Tibial nerve (tissue), 4 donors: Measurements from ENCODE around the gene LHPP. TPM values are rescaled to one million over a fixed set of nuclear protein-coding genes. Genes with fewer than 3 reads are reported as not detected.
"Not testable (repeated sequence)": the region's sequence is repeated elsewhere in the genome, so short reads cannot be mapped to it uniquely, and the experiment has no call there.

Experiments used
- DNase-seq, 2 donors: peaks; one replicate each; pipeline ENCODE4 v3.0.0-alpha.2; 2019; ENCODE audit warnings: low spot score in 2 of 2
- H3K27ac ChIP-seq, 4 donors: fragments of 200-600 bp; sonication (generic) in 3 of 4; one replicate each; pipeline ENCODE4 v1.5.1; 2017 to 2019; ENCODE audit warnings: mild to moderate bottlenecking in 1 of 4
- H3K27me3 ChIP-seq, 2 donors: fragments of 200-600 bp; sonication (generic) in 1 of 2; one replicate each; pipeline versions ENCODE4 v1.5.1 to v1.6.0; 2017 to 2019
- H3K36me3 ChIP-seq, 3 donors: fragments of 200-600 bp; sonication (generic); one replicate each; pipeline ENCODE4 v1.5.1; 2018 to 2019
- H3K4me1 ChIP-seq, 4 donors: fragments of 200-600 bp; sonication (generic) in 3 of 4; one replicate each; pipeline ENCODE4 v1.5.1; 2017 to 2019
- H3K4me3 ChIP-seq, 4 donors: fragments of 200-600 bp; sonication (generic) in 3 of 4; one replicate each; pipeline ENCODE4 v1.5.1; 2017 to 2019; ENCODE audit warnings: mild to moderate bottlenecking in 1 of 4, moderate library complexity in 1 of 4
- H3K9me3 ChIP-seq, 4 donors: fragments of 200-600 bp; sonication (generic) in 3 of 4; one replicate each; pipeline ENCODE4 v1.5.1; 2017 to 2019
- EP300 ChIP-seq, 2 donors: sonication (generic); formaldehyde crosslinking; IDR thresholded peaks; one replicate each; pipeline ENCODE4 v1.6.1; 2017; ENCODE audit warnings: antibody characterized with exemption in 2 of 2, mild to moderate bottlenecking in 1 of 2
- POLR2A ChIP-seq, 2 donors: fragments of 450-650 bp; IDR thresholded peaks; one replicate each; pipeline ENCODE4 v1.6.1; 2017; ENCODE audit warnings: antibody characterized with exemption in 2 of 2, mild to moderate bottlenecking in 2 of 2, moderate library complexity in 2 of 2
- WGBS, 2 donors: methylation state at CpG; one replicate each; pipeline ENCODE4 v1.1.5; 2018; 5-methylcytosine and 5-hydroxymethylcytosine counted together
- total RNA-seq, 4 donors: library from RNA; depleted of rRNA; stranded (reverse); fragments of >200 nt; gene quantifications; one replicate each; pipeline ENCODE4 v1.1.0, GENCODE V29; 2016
- TF ChIP-seq, protein P1 (sequence below), 5 experiments: fragments of 200-600 bp in 3 of 5; fragments of 450-650 bp in 2 of 5; sonication (generic) in 3 of 5; IDR thresholded peaks; one replicate each; pipeline ENCODE4 v1.5.1; 2016 to 2019; ENCODE audit warnings: antibody characterized with exemption in 5 of 5, mild to moderate bottlenecking in 3 of 5, moderate library complexity in 2 of 5

The LHPP gene
- total RNA-seq, 4 donors from 2014 or later, result 25.5 to 211 (median 123) TPM

GRCh38 chr10:124425227-124425962 lies 36.2 kb upstream of the LHPP start:
- DNase-seq, result no peak
- Histone ChIP-seq H3K36me3 (no peaks in the 10 kb centered on the region), H3K4me1 (no peaks in the 10 kb centered on the region), H3K9me3 (no peaks in the 10 kb centered on the region), H3K27ac (no peak overlapping the region), H3K4me3 (no peak overlapping the region), H3K27me3 (peaks cover 0 to 31% of the 10 kb centered on the region in 2 donors)
- TF ChIP-seq, protein P1, sequence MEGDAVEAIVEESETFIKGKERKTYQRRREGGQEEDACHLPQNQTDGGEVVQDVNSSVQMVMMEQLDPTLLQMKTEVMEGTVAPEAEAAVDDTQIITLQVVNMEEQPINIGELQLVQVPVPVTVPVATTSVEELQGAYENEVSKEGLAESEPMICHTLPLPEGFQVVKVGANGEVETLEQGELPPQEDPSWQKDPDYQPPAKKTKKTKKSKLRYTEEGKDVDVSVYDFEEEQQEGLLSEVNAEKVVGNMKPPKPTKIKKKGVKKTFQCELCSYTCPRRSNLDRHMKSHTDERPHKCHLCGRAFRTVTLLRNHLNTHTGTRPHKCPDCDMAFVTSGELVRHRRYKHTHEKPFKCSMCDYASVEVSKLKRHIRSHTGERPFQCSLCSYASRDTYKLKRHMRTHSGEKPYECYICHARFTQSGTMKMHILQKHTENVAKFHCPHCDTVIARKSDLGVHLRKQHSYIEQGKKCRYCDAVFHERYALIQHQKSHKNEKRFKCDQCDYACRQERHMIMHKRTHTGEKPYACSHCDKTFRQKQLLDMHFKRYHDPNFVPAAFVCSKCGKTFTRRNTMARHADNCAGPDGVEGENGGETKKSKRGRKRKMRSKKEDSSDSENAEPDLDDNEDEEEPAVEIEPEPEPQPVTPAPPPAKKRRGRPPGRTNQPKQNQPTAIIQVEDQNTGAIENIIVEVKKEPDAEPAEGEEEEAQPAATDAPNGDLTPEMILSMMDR (IDR thresholded peaks at IDR 0.05), result no peak
- no peak for TF ChIP-seq POLR2A (IDR thresholded peaks at IDR 0.05)
- TF ChIP-seq EP300 (IDR thresholded peaks at IDR 0.05), result no peak
- WGBS, 2 donors, result 92 to 93% methylated on average over 4 of the region's 4 CpGs

DNA sequence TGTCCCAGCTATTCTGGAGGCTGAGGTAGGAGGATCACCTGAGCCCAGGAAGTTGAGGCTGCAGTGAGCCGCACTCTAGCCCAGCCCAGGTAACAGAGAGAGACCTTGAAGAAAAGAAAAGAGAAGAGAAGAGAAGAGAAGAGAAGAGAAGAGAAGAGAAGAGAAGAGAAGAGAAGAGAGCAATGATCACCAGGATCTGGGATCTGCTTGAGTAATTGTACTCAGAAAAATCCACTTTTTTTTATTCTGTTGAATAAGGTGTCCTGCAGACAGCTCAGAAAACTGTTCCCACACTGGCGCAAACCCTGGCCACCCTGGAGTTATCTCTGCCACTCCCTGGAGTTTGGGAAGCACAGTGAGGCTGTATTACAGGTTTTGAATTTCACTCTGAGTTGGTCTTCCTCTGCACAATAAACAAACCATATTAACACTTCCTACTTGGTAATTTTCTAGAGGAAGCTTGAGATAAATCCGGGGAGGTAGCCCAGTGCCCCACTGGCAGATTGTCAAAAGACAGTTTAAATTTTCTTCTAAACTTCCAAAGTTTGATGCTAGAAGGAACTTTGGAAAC lies 33.3 kb upstream of the LHPP start:
- Histone ChIP-seq H3K36me3 (no peaks in the 10 kb centered on the region), H3K4me3 (no peak overlapping the region), H3K27me3 (peaks cover 0 to 27% of the 10 kb centered on the region in 2 donors), H3K9me3 (no peaks in the 10 kb centered on the region), H3K27ac (no peak overlapping the region), H3K4me1 (no peaks in the 10 kb centered on the region)
- 58 to 66% methylated on average over 3 of the region's 3 CpGs for WGBS, 2 donors
- DNase-seq, result no peak
- no peak for TF ChIP-seq EP300 (IDR thresholded peaks at IDR 0.05)
- TF ChIP-seq, protein P1 (IDR thresholded peaks at IDR 0.05), result no peak

DNA sequence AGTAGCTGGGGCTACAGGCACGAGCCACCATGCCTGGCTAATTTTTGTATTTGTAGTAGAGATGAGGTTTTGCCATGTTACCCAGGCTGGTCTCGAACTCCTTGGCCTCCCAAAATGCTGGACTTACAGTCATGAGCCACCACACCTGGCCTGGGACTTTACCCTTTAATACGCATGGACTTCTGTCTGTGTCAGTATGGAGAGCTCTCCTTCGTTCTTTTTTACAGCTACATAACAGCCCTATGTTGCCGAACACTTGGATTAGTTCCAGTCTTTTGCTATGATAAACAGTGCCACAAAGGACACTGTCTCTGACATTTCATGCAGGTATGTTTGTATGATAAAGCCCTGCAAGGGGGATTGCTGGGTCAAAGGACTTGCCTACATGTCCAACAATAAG lies 32.0 kb upstream of the LHPP start:
- peaks cover 0 to 27% of the 10 kb centered on the region in 2 donors for H3K27me3 ChIP-seq
- H3K4me1 ChIP-seq, result no peaks in the 10 kb centered on the region
- TF ChIP-seq EP300 (IDR thresholded peaks at IDR 0.05) (no peak), POLR2A (IDR thresholded peaks at IDR 0.05) (no peak)
- TF ChIP-seq, protein P1 (IDR thresholded peaks at IDR 0.05), result no peak
- WGBS, 2 donors, result 61 to 67% methylated on average over 5 of the region's 5 CpGs
- no peak overlapping the region for H3K4me3 ChIP-seq
- H3K27ac ChIP-seq, result no peak overlapping the region
- no peaks in the 10 kb centered on the region for H3K36me3 ChIP-seq
- no peaks in the 10 kb centered on the region for H3K9me3 ChIP-seq
- no peak for DNase-seq

DNA sequence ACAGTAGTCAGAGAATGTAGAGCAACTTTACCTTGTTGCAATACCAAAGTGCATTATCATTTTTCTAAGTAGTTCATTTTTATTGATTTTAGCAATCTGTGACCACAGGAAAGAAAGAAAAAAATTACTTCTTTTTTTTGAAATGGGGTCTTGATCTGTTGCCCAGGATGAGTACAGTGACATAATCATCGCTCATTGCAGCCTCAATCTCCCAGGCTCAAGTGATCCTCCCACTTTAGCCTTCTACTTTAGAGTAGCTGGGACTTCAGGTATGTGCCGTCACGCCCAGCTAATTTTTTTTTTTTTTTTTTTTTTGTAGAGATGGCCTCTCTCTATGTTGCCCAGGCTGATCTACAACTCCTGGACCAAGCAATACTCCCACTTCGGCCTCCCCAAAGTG lies 31.5 kb upstream of the LHPP start:
- H3K9me3 ChIP-seq, result no peaks in the 10 kb centered on the region
- H3K4me1 ChIP-seq, result no peaks in the 10 kb centered on the region
- TF ChIP-seq EP300 (IDR thresholded peaks at IDR 0.05) (no peak), POLR2A (IDR thresholded peaks at IDR 0.05) (no peak)
- TF ChIP-seq, protein P1 (IDR thresholded peaks at IDR 0.05), result no peak
- no peaks in the 10 kb centered on the region for H3K36me3 ChIP-seq
- no peak for DNase-seq
- no peak overlapping the region for H3K27ac ChIP-seq
- WGBS, 2 donors, result 94 to 95% methylated on average over 4 of the region's 4 CpGs
- H3K4me3 ChIP-seq, result no peak overlapping the region
- peaks cover 0 to 27% of the 10 kb centered on the region in 2 donors for H3K27me3 ChIP-seq

DNA sequence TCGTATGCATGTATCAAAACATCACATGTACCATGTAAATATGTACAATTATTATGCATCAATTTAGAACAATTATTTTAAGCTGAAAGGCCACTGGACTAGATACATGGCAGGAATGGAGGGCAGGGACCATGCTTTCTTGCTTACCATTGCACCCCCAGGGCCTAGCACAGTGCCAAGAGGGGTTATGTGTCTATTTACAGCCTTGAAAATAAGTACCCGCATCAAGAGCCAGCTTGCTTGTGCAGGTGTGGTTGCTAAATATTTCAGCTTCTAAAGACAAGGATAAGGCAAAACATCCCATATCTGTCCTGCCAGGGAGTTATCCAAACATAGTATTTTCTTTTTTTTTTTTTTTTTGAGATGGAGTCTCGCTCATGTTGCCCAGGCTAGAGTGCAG lies 28.2 kb upstream of the LHPP start:
- no peaks in the 10 kb centered on the region for H3K4me1 ChIP-seq
- 76 to 81% methylated on average over 3 of the region's 3 CpGs for WGBS, 2 donors
- peaks cover 0 to 5% of the 10 kb centered on the region in 2 donors for H3K27me3 ChIP-seq
- no peak overlapping the region for H3K27ac ChIP-seq
- TF ChIP-seq EP300 (IDR thresholded peaks at IDR 0.05) (no peak), POLR2A (IDR thresholded peaks at IDR 0.05) (no peak)
- TF ChIP-seq, protein P1 (IDR thresholded peaks at IDR 0.05), result no peak
- H3K4me3 ChIP-seq, result no peak overlapping the region
- no peaks in the 10 kb centered on the region for H3K9me3 ChIP-seq
- no peak for DNase-seq
- H3K36me3 ChIP-seq, result no peaks in the 10 kb centered on the region

- not testable (repeated sequence) for DNase-seq, H3K9me3 ChIP-seq, H3K27me3 ChIP-seq, H3K4me3 ChIP-seq, H3K27ac ChIP-seq, H3K36me3 ChIP-seq, H3K4me1 ChIP-seq
- 91 to 96% methylated on average over 4 of the region's 4 CpGs for WGBS, 2 donors
Observed at GRCh38 chr10:124435683-124436082, 25.9 kb upstream of the LHPP start.
